Measurements from ENCODE around the gene TGM1.
"Not testable (repeated sequence)": the region's sequence is repeated elsewhere in the genome, so short reads cannot be mapped to it uniquely, and the experiment has no call there.

TGM1 gene

GRCh38 chr14:24203249-24203886, 59.6 kb downstream of the TGM1 start:
- not testable (repeated sequence) for DNase-seq

GRCh38 chr14:24202538-24202937, 60.4 kb downstream of the TGM1 start:
- not testable (repeated sequence) for DNase-seq

Measured in NCI-H1436 treated with DMSO at 0.1 percent for 48 hours (cell line).